ENCODE results near the gene ASAP2.

Gene ASAP2

GRCh38 chr2:9220201-9220600, 13.6 kb downstream of the ASAP2 start:
- no peak overlapping the region for H3K4me3 ChIP-seq (ENCODE audit: low read depth in 1 of 2, low read length in 2 of 2)
- no peaks in the 10 kb centered on the region for H3K36me3 ChIP-seq (ENCODE audit: control insufficient read depth in 1 of 2, insufficient read depth in 2 of 2, low read length in 2 of 2)
- no peak overlapping the region for H3K9ac ChIP-seq (ENCODE audit: low read depth in 1 of 2, low read length in 2 of 2)
- no peak overlapping the region for H3K27ac ChIP-seq (ENCODE audit: low read depth, low read length)
- no peaks in the 10 kb centered on the region for H3K27me3 ChIP-seq (ENCODE audit: control insufficient read depth in 1 of 2, insufficient read depth in 2 of 2, low read length in 2 of 2)
- H3K9me3 ChIP-seq (ENCODE audit: control insufficient read depth in 1 of 2, low read length in 2 of 2): no peaks in the 10 kb centered on the region
- peaks cover 7 to 8% of the 10 kb centered on the region in 2 donors for H3K4me1 ChIP-seq (ENCODE audit: control insufficient read depth in 1 of 2, insufficient read depth in 2 of 2, low read length in 2 of 2)

GRCh38 chr2:9221223-9221622, 14.6 kb downstream of the ASAP2 start:
- no peaks in the 10 kb centered on the region for H3K9me3 ChIP-seq (ENCODE audit: control insufficient read depth in 1 of 2, low read length in 2 of 2)
- H3K4me3 ChIP-seq (ENCODE audit: low read depth in 1 of 2, low read length in 2 of 2): no peak overlapping the region
- H3K9ac ChIP-seq (ENCODE audit: low read depth in 1 of 2, low read length in 2 of 2): no peak overlapping the region
- H3K36me3 ChIP-seq (ENCODE audit: control insufficient read depth in 1 of 2, insufficient read depth in 2 of 2, low read length in 2 of 2): no peaks in the 10 kb centered on the region
- peaks cover under 1 to 4% of the 10 kb centered on the region in 2 donors for H3K4me1 ChIP-seq (ENCODE audit: control insufficient read depth in 1 of 2, insufficient read depth in 2 of 2, low read length in 2 of 2)
- H3K27me3 ChIP-seq (ENCODE audit: control insufficient read depth in 1 of 2, insufficient read depth in 2 of 2, low read length in 2 of 2): no peaks in the 10 kb centered on the region
- H3K27ac ChIP-seq (ENCODE audit: low read depth, low read length): no peak overlapping the region

- H3K4me1 ChIP-seq (ENCODE audit: control insufficient read depth in 1 of 2, insufficient read depth in 2 of 2, low read length in 2 of 2): peaks cover 0 to 6% of the 10 kb centered on the region in 2 donors
- no peak overlapping the region for H3K9ac ChIP-seq (ENCODE audit: low read depth in 1 of 2, low read length in 2 of 2)
- no peak overlapping the region for H3K4me3 ChIP-seq (ENCODE audit: low read depth in 1 of 2, low read length in 2 of 2)
- no peaks in the 10 kb centered on the region for H3K9me3 ChIP-seq (ENCODE audit: control insufficient read depth in 1 of 2, low read length in 2 of 2)
- no peaks in the 10 kb centered on the region for H3K27me3 ChIP-seq (ENCODE audit: control insufficient read depth in 1 of 2, insufficient read depth in 2 of 2, low read length in 2 of 2)
- no peaks in the 10 kb centered on the region for H3K36me3 ChIP-seq (ENCODE audit: control insufficient read depth in 1 of 2, insufficient read depth in 2 of 2, low read length in 2 of 2)
- no peak overlapping the region for H3K27ac ChIP-seq (ENCODE audit: low read depth, low read length)
Observed at GRCh38 chr2:9222239-9222892, 15.8 kb downstream of the ASAP2 start.

GRCh38 chr2:9222893-9223287, 16.3 kb downstream of the ASAP2 start:
- Histone ChIP-seq H3K36me3 (ENCODE audit: control insufficient read depth in 1 of 2, insufficient read depth in 2 of 2, low read length in 2 of 2) (no peaks in the 10 kb centered on the region), H3K4me1 (ENCODE audit: control insufficient read depth in 1 of 2, insufficient read depth in 2 of 2, low read length in 2 of 2) (peaks cover 0 to 6% of the 10 kb centered on the region in 2 donors), H3K9ac (ENCODE audit: low read depth in 1 of 2, low read length in 2 of 2) (no peak overlapping the region), H3K27ac (ENCODE audit: low read depth, low read length) (no peak overlapping the region), H3K27me3 (ENCODE audit: control insufficient read depth in 1 of 2, insufficient read depth in 2 of 2, low read length in 2 of 2) (no peaks in the 10 kb centered on the region), H3K4me3 (ENCODE audit: low read depth in 1 of 2, low read length in 2 of 2) (no peak overlapping the region), H3K9me3 (ENCODE audit: control insufficient read depth in 1 of 2, low read length in 2 of 2) (no peaks in the 10 kb centered on the region)

GRCh38 chr2:9225806-9226205, 19.2 kb downstream of the ASAP2 start:
- no peaks in the 10 kb centered on the region for H3K9me3 ChIP-seq (ENCODE audit: control insufficient read depth in 1 of 2, low read length in 2 of 2)
- H3K27ac ChIP-seq (ENCODE audit: low read depth, low read length): no peak overlapping the region
- peaks cover 6 to 19% of the 10 kb centered on the region in 2 donors for H3K4me1 ChIP-seq (ENCODE audit: control insufficient read depth in 1 of 2, insufficient read depth in 2 of 2, low read length in 2 of 2)
- no peaks in the 10 kb centered on the region for H3K27me3 ChIP-seq (ENCODE audit: control insufficient read depth in 1 of 2, insufficient read depth in 2 of 2, low read length in 2 of 2)
- H3K9ac ChIP-seq (ENCODE audit: low read depth in 1 of 2, low read length in 2 of 2): no peak overlapping the region
- H3K36me3 ChIP-seq (ENCODE audit: control insufficient read depth in 1 of 2, insufficient read depth in 2 of 2, low read length in 2 of 2): no peaks in the 10 kb centered on the region
- no peak overlapping the region for H3K4me3 ChIP-seq (ENCODE audit: low read depth in 1 of 2, low read length in 2 of 2)

- H3K27ac ChIP-seq (ENCODE audit: low read depth, low read length): no peak overlapping the region
- H3K4me1 ChIP-seq (ENCODE audit: control insufficient read depth in 1 of 2, insufficient read depth in 2 of 2, low read length in 2 of 2): peaks cover 15 to 28% of the 10 kb centered on the region in 2 donors
- H3K27me3 ChIP-seq (ENCODE audit: control insufficient read depth in 1 of 2, insufficient read depth in 2 of 2, low read length in 2 of 2): no peaks in the 10 kb centered on the region
- no peak overlapping the region for H3K9ac ChIP-seq (ENCODE audit: low read depth in 1 of 2, low read length in 2 of 2)
- H3K36me3 ChIP-seq (ENCODE audit: control insufficient read depth in 1 of 2, insufficient read depth in 2 of 2, low read length in 2 of 2): no peaks in the 10 kb centered on the region
- no peak overlapping the region for H3K4me3 ChIP-seq (ENCODE audit: low read depth in 1 of 2, low read length in 2 of 2)
- no peaks in the 10 kb centered on the region for H3K9me3 ChIP-seq (ENCODE audit: control insufficient read depth in 1 of 2, low read length in 2 of 2)
Observed at GRCh38 chr2:9226458-9227380, 20.1 kb downstream of the ASAP2 start.

- H3K36me3 ChIP-seq (ENCODE audit: control insufficient read depth in 1 of 2, insufficient read depth in 2 of 2, low read length in 2 of 2): no peaks in the 10 kb centered on the region
- H3K27me3 ChIP-seq (ENCODE audit: control insufficient read depth in 1 of 2, insufficient read depth in 2 of 2, low read length in 2 of 2): no peaks in the 10 kb centered on the region
- H3K9ac ChIP-seq (ENCODE audit: low read depth in 1 of 2, low read length in 2 of 2): no peak overlapping the region
- H3K4me3 ChIP-seq (ENCODE audit: low read depth in 1 of 2, low read length in 2 of 2): no peak overlapping the region
- peaks cover 16 to 29% of the 10 kb centered on the region in 2 donors for H3K4me1 ChIP-seq (ENCODE audit: control insufficient read depth in 1 of 2, insufficient read depth in 2 of 2, low read length in 2 of 2)
- no peak overlapping the region for H3K27ac ChIP-seq (ENCODE audit: low read depth, low read length)
- no peaks in the 10 kb centered on the region for H3K9me3 ChIP-seq (ENCODE audit: control insufficient read depth in 1 of 2, low read length in 2 of 2)
Observed at GRCh38 chr2:9228088-9228751, 21.6 kb downstream of the ASAP2 start.

GRCh38 chr2:9228781-9229469, 22.3 kb downstream of the ASAP2 start:
- Histone ChIP-seq H3K4me3 (ENCODE audit: low read depth in 1 of 2, low read length in 2 of 2) (no peak overlapping the region), H3K27ac (ENCODE audit: low read depth, low read length) (no peak overlapping the region), H3K9ac (ENCODE audit: low read depth in 1 of 2, low read length in 2 of 2) (no peak overlapping the region), H3K36me3 (ENCODE audit: control insufficient read depth in 1 of 2, insufficient read depth in 2 of 2, low read length in 2 of 2) (no peaks in the 10 kb centered on the region), H3K9me3 (ENCODE audit: control insufficient read depth in 1 of 2, low read length in 2 of 2) (no peaks in the 10 kb centered on the region), H3K4me1 (ENCODE audit: control insufficient read depth in 1 of 2, insufficient read depth in 2 of 2, low read length in 2 of 2) (peaks cover 19 to 29% of the 10 kb centered on the region in 2 donors), H3K27me3 (ENCODE audit: control insufficient read depth in 1 of 2, insufficient read depth in 2 of 2, low read length in 2 of 2) (no peaks in the 10 kb centered on the region)

GRCh38 chr2:9229470-9229820, 22.8 kb downstream of the ASAP2 start:
- Histone ChIP-seq H3K36me3 (ENCODE audit: control insufficient read depth in 1 of 2, insufficient read depth in 2 of 2, low read length in 2 of 2) (no peaks in the 10 kb centered on the region), H3K4me3 (ENCODE audit: low read depth in 1 of 2, low read length in 2 of 2) (no peak overlapping the region), H3K27ac (ENCODE audit: low read depth, low read length) (no peak overlapping the region), H3K27me3 (ENCODE audit: control insufficient read depth in 1 of 2, insufficient read depth in 2 of 2, low read length in 2 of 2) (no peaks in the 10 kb centered on the region), H3K9ac (ENCODE audit: low read depth in 1 of 2, low read length in 2 of 2) (no peak overlapping the region), H3K9me3 (ENCODE audit: control insufficient read depth in 1 of 2, low read length in 2 of 2) (no peaks in the 10 kb centered on the region), H3K4me1 (ENCODE audit: control insufficient read depth in 1 of 2, insufficient read depth in 2 of 2, low read length in 2 of 2) (peaks cover 24 to 33% of the 10 kb centered on the region in 2 donors)
